ENCODE results near the gene CHTOP.

The CHTOP gene

GRCh38 chr1:153613406-153613805, 20.5 kb upstream of the CHTOP start:
- DNase-seq, result no peak

GRCh38 chr1:153614189-153614900, 19.5 kb upstream of the CHTOP start:
- no peak for DNase-seq

GRCh38 chr1:153614906-153615305, 19.0 kb upstream of the CHTOP start:
- DNase-seq, result no peak

- DNase-seq, result no peak
These were observed 18.5 kb upstream of the CHTOP start for GRCh38 chr1:153615406-153615805.

GRCh38 chr1:153616144-153616916, 17.5 kb upstream of the CHTOP start, which contains the start of gene S100A14:
Gene S100A14, minus strand, starts transcription at chr1:153616325. Its CDS starts 467 bp downstream, at chr1:153615858.
- no peak for DNase-seq

GRCh38 chr1:153616917-153617311, 17.0 kb upstream of the CHTOP start:
- DNase-seq, result no peak

- DNase-seq, result no peak
These were observed 16.2 kb upstream of the CHTOP start for GRCh38 chr1:153617663-153618062.

- no peak for DNase-seq
These were observed 14.7 kb upstream of the CHTOP start for GRCh38 chr1:153619171-153619570.

GRCh38 chr1:153623101-153623500, 10.8 kb upstream of the CHTOP start:
- no peak for DNase-seq

GRCh38 chr1:153624965-153625611, 8.8 kb upstream of the CHTOP start:
- DNase-seq, result no peak

GRCh38 chr1:153626477-153626903, 7.4 kb upstream of the CHTOP start:
- DNase-seq, result no peak

GRCh38 chr1:153626904-153627714, 6.8 kb upstream of the CHTOP start, which contains the start of gene S100A13:
Gene S100A13, minus strand, starts transcription at chr1:153627505. Its CDS starts 1,033 bp downstream, at chr1:153626472.
- DNase-seq, result no peak

- no peak for DNase-seq
These were observed 5.9 kb upstream of the CHTOP start, which contains the start of gene S100A1 for GRCh38 chr1:153627715-153628626. Gene S100A1, plus strand, starts transcription at chr1:153628434. Its CDS starts 2,088 bp downstream, at chr1:153630522.

- no peak for DNase-seq
These were observed 5.1 kb upstream of the CHTOP start for GRCh38 chr1:153628638-153629342.

GRCh38 chr1:153629343-153629665, 4.6 kb upstream of the CHTOP start:
- no peak for DNase-seq

GRCh38 chr1:153629971-153630370, 3.9 kb upstream of the CHTOP start:
- no peak for DNase-seq

- no peak for DNase-seq
These were observed 3.5 kb upstream of the CHTOP start for GRCh38 chr1:153630384-153630783.

GRCh38 chr1:153631047-153632022, 2.5 kb upstream of the CHTOP start:
- DNase-seq, result no peak

- DNase-seq, result no peak
These were observed 609 bp upstream of the CHTOP start for GRCh38 chr1:153633161-153633753.

All from NCI-H446 (cell line).